GM11168 (cell line): ENCODE data around the gene TCAP.

Experiments used
- in situ Hi-C: fragments of 300-500 bp; cut with MboI; formaldehyde crosslinking; loops from one replicate; pipeline ENCODE4 v1.12.0; 2022; ENCODE audit warnings: low sequenced_read_pairs; ENCODE audit not compliant: unreplicated experiment

Gene TCAP

GRCh38 chr17:39643271-39643670, 21.9 kb upstream of the TCAP start:
- in situ Hi-C loops: no loop called here

GRCh38 chr17:39647256-39647655, 17.9 kb upstream of the TCAP start:
- in situ Hi-C loops: no loop called here

GRCh38 chr17:39648616-39649366, 16.4 kb upstream of the TCAP start:
- in situ Hi-C loops: no loop called here

GRCh38 chr17:39650121-39650579, 15.0 kb upstream of the TCAP start:
- in situ Hi-C loops: no loop called here

DNA sequence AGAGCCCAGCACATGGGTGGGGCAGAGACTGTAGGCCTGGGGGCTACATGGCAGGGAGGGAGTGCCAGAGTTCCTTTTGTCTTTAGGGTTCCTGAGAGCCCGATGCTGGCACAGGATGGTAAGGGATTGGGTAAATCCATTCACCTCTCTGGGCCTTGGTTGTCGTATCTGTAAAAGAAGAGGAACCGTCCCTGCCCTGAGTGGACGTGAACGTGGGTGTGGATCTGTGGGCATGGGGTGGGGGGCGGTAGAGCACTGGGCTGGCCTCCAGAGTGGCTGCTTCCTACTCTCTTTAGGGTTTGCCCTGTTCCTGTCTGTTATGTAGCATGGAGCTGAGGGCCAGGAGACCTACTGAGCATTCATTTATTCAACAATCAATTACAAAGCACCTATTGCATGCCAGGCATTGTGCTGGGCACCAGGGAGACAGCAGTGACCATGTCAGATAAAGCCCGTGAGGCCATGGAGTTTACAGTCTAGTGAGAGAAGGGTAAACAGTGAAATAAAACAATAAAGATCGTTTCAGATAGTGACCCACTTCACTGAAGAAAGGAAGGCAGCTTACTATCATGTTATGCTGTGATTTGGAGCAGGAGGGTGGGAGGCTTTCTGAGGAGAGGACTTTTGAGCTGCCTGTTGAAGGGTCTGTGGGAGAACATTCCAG, 13.1 kb upstream of the TCAP start:
- in situ Hi-C loops: no loop called here

GRCh38 chr17:39652587-39653315, 12.4 kb upstream of the TCAP start:
- in situ Hi-C loops: no loop called here

- in situ Hi-C loops: no loop called here
These were observed 11.9 kb upstream of the TCAP start for GRCh38 chr17:39653316-39653661.

DNA sequence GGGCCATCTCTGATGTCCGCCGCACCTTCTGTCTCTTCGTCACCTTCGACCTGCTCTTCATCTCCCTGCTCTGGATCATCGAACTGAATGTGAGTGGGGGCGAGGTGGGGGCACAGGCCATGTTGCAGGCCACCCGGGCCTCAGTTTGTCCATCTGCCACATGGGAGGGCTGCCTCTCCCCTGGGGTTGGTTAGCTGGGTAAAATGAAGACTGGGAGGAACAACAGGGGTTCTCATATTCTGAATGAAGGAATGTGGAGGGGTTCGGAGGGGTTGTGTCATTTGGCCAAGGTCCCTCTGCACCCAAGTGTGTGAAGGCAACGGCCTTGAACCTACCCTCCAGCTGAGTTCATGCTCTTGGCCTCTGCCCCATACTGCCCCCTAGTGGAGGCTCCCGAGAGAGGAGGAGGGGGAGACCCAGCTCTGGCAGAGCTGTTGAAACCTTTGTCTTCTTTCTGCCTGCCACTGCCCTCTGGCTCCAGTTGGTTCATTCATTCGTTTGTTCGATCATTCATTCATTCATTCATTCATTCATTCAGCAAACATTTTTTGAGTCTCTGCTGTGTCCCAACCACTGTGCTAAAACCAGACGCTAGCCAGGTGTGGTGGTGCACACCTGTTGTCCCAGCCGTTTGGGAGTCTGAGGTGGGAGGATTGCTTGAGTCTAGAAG, 11.4 kb upstream of the TCAP start:
- in situ Hi-C loops: no loop called here

DNA sequence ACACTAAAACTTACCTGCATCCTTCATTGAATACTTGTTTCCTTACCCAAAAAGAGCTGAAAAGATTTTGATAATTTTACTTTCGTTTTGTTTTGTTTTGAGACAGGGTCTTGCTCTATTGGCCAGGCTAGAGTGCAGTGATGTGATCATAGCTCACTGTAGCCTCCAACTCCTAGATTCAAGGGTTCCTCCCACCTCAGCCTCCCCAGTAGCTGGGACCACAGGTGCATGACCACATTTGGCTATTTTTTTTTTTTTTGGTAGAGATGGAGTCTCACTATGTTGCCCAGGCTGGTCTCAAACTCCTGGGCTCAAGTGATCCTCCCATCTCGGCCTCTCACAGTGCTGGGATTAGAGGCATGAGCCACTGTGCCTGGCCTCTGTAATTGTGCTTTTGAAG, 10.0 kb upstream of the TCAP start:
- in situ Hi-C loops: no loop called here

- in situ Hi-C loops: no loop called here
These were observed 6.8 kb upstream of the TCAP start for GRCh38 chr17:39658346-39658745.

DNA sequence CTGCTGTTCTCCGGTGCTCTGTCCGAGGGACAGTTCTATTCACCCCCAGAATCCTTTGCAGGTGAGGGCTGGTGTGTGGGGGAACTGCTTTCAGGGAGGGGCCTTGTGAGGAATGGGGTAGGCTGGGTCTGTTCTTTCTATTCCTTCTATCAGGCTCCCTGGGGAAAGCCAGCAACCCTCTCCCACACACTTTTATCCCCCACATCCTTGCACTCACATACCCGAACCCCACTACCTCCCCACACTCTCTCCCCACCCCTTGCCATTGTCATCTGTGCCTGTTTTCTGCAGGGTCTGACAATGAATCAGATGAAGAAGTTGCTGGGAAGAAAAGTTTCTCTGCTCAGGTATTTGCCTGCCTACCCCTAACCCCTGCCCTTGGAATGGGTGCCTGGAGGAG, 6.4 kb upstream of the TCAP start:
- in situ Hi-C loops: no loop called here

- in situ Hi-C loops: no loop called here
These were observed 5.7 kb upstream of the TCAP start for GRCh38 chr17:39659279-39660010.

- in situ Hi-C loops: no loop called here
These were observed 5.2 kb upstream of the TCAP start for GRCh38 chr17:39660011-39660360.

DNA sequence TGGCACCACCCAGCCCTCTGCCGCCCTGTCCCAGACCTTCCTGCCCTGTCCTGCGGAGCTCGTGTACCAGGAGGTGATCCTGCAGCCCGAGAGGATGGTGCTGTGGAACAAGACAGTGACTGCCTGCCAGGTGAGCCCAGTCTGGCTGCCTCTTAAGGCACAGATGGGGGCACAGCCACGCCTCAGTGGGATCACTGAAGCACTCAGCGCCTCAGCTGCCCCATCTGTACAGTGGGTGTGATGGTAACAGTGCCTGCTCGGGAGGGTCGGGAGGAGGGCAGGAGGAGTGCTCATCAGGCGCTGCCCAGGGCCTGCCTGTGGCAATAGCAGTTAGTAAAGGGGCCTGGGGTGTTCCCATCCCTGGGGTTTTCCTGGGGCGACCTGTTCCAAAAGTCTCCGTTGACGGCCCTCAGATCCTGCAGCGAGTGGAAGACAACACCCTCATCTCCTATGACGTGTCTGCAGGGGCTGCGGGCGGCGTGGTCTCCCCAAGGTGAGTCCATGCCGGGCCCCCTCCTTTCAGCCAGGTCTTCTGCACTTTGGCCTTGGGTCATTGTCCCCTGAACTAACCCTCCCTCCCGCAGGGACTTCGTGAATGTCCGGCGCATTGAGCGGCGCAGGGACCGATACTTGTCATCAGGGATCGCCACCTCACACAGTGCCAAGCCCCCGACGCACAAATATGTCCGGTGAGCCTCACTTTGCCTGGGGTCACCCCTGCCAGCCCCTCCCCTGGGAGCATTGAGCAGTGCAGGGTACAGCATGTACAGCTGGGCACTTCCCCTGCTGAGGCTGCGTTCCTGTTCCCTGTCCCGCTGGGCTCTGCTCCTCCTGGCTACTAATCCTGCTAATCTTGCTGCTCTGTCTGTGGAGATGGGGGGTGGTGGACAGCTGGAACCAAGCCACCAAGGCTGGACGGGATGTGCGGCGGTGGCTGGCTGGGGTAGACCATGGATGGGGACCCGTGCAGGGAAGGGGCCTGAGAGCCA, 4.5 kb upstream of the TCAP start:
- in situ Hi-C loops: no loop called here

- in situ Hi-C loops: no loop called here
These were observed 3.2 kb upstream of the TCAP start for GRCh38 chr17:39661744-39662541.

- in situ Hi-C loops: no loop called here
These were observed 2.4 kb upstream of the TCAP start for GRCh38 chr17:39662551-39663339.

- in situ Hi-C loops: no loop called here
These were observed 1.8 kb upstream of the TCAP start for GRCh38 chr17:39663340-39663687.
